ENCODE measurements around the gene ECT2.

Gene ECT2

GRCh38 chr3:172711454-172711795 lies 39.1 kb upstream of the ECT2 start:
- no peaks in the 10 kb centered on the region for H3K9me3 ChIP-seq (ENCODE audit: insufficient read depth, low read depth, low read length)
- H2AK5ac ChIP-seq (ENCODE audit: low read length) = no peak overlapping the region
- H3K4ac ChIP-seq (ENCODE audit: low read depth, low read length) = no peak overlapping the region
- H2BK12ac ChIP-seq (ENCODE audit: low read length) = peak overlapping the region; percentile 59
- H3K79me1 ChIP-seq (ENCODE audit: low read length) = peaks cover 2% of the 10 kb centered on the region
- H3K27ac ChIP-seq (ENCODE audit: low read depth, low read length) = no peak overlapping the region
- H4K91ac ChIP-seq (ENCODE audit: low read depth, low read length) = no peak overlapping the region
- WGBS (ENCODE audit: extremely low coverage, insufficient coverage, insufficient read length) = no CpG with 5 or more reads among the region's 2 CpGs
- peak overlapping the region; percentile 89 for H3K4me2 ChIP-seq (ENCODE audit: low read length)
- peak overlapping the region; percentile 50 for H4K8ac ChIP-seq (ENCODE audit: low read depth, low read length)
- no peaks in the 10 kb centered on the region for H3K36me3 ChIP-seq (ENCODE audit: control insufficient read depth in 1 of 2, insufficient read depth in 2 of 2, low read length in 2 of 2)
- no peak overlapping the region for H3K14ac ChIP-seq (ENCODE audit: low read length)
- H3K4me1 ChIP-seq (ENCODE audit: control insufficient read depth in 1 of 2, insufficient read depth in 2 of 2, low read length in 2 of 2) = peaks cover 2 to 4% of the 10 kb centered on the region in 2 experiments
- H3K18ac ChIP-seq (ENCODE audit: low read length) = no peak overlapping the region
- H3K27me3 ChIP-seq (ENCODE audit: insufficient read depth, low read length) = no peaks in the 10 kb centered on the region
- no peaks in the 10 kb centered on the region for H3K79me2 ChIP-seq (ENCODE audit: control insufficient read depth, insufficient read depth, low read length, poor library complexity)
- H2BK120ac ChIP-seq (ENCODE audit: insufficient read depth, low read length, poor library complexity) = no peak overlapping the region
- H3K4me3 ChIP-seq (ENCODE audit: low read depth, low read length) = no peak overlapping the region
- peak overlapping the region; percentile 70 for H2AFZ ChIP-seq (ENCODE audit: insufficient read depth, low read length, poor library complexity)
- no peak overlapping the region for H3K23ac ChIP-seq (ENCODE audit: low read length)
- H4K12ac ChIP-seq (ENCODE audit: low read depth, low read length) = no peak overlapping the region
- H3K9ac ChIP-seq (ENCODE audit: low read length) = no peak overlapping the region
- no peak overlapping the region for H2BK5ac ChIP-seq (ENCODE audit: low read depth, low read length, poor library complexity)
- DNase-seq = peak; percentile 16 to 71

DNA sequence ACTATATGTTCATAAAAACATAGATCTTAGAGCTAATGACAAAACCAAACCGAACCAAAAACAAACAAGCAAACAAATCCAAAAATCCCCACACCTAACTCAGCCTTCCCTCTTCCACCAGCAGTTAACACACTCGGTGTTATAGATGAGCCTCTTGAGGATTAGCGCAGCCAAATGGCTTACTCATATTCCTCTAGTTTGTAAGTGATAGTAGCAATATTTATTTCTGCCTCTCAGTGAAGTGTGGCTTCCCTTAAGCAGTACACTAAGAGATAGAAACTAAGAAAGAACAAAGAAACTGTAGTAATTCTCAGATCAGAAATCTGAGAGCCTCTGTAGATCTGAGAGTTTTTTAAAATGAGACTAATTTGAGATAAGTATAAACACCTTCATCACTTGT lies 37.2 kb upstream of the ECT2 start:
- no peaks in the 10 kb centered on the region for H3K79me2 ChIP-seq (ENCODE audit: control insufficient read depth, insufficient read depth, low read length, poor library complexity)
- no peak overlapping the region for H3K4ac ChIP-seq (ENCODE audit: low read depth, low read length)
- H4K91ac ChIP-seq (ENCODE audit: low read depth, low read length) = no peak overlapping the region
- H2BK12ac ChIP-seq (ENCODE audit: low read length) = no peak overlapping the region
- H2AFZ ChIP-seq (ENCODE audit: insufficient read depth, low read length, poor library complexity) = no peak overlapping the region
- no peak overlapping the region for H3K4me2 ChIP-seq (ENCODE audit: low read length)
- H3K27me3 ChIP-seq (ENCODE audit: insufficient read depth, low read length) = no peaks in the 10 kb centered on the region
- no peak overlapping the region for H4K12ac ChIP-seq (ENCODE audit: low read depth, low read length)
- no peak overlapping the region for H3K18ac ChIP-seq (ENCODE audit: low read length)
- H3K36me3 ChIP-seq (ENCODE audit: control insufficient read depth in 1 of 2, insufficient read depth in 2 of 2, low read length in 2 of 2) = no peaks in the 10 kb centered on the region
- H3K14ac ChIP-seq (ENCODE audit: low read length) = no peak overlapping the region
- no peak overlapping the region for H2BK120ac ChIP-seq (ENCODE audit: insufficient read depth, low read length, poor library complexity)
- no CpG with 5 or more reads among the region's 3 CpGs for WGBS (ENCODE audit: extremely low coverage, insufficient coverage, insufficient read length)
- H2BK5ac ChIP-seq (ENCODE audit: low read depth, low read length, poor library complexity) = no peak overlapping the region
- DNase-seq = no peak
- H3K9me3 ChIP-seq (ENCODE audit: insufficient read depth, low read depth, low read length) = no peaks in the 10 kb centered on the region
- no peak overlapping the region for H3K9ac ChIP-seq (ENCODE audit: low read length)
- H4K8ac ChIP-seq (ENCODE audit: low read depth, low read length) = no peak overlapping the region
- H3K23ac ChIP-seq (ENCODE audit: low read length) = no peak overlapping the region
- H3K4me1 ChIP-seq (ENCODE audit: control insufficient read depth in 1 of 2, insufficient read depth in 2 of 2, low read length in 2 of 2) = peaks cover 2 to 4% of the 10 kb centered on the region in 2 experiments
- no peak overlapping the region for H3K4me3 ChIP-seq (ENCODE audit: low read depth, low read length)
- peaks cover 2% of the 10 kb centered on the region for H3K79me1 ChIP-seq (ENCODE audit: low read length)
- H2AK5ac ChIP-seq (ENCODE audit: low read length) = no peak overlapping the region
- H3K27ac ChIP-seq (ENCODE audit: low read depth, low read length) = no peak overlapping the region

- no peak overlapping the region for H2AFZ ChIP-seq (ENCODE audit: insufficient read depth, low read length, poor library complexity)
- H3K79me1 ChIP-seq (ENCODE audit: low read length) = no peaks in the 10 kb centered on the region
- no peaks in the 10 kb centered on the region for H3K9me3 ChIP-seq (ENCODE audit: insufficient read depth, low read depth, low read length)
- no peak overlapping the region for H2BK120ac ChIP-seq (ENCODE audit: insufficient read depth, low read length, poor library complexity)
- no peak overlapping the region for H2BK12ac ChIP-seq (ENCODE audit: low read length)
- H3K23ac ChIP-seq (ENCODE audit: low read length) = no peak overlapping the region
- no peaks in the 10 kb centered on the region for H3K79me2 ChIP-seq (ENCODE audit: control insufficient read depth, insufficient read depth, low read length, poor library complexity)
- DNase-seq = peak in 1 of 2 donors; percentile 20
- no peak overlapping the region for H3K4ac ChIP-seq (ENCODE audit: low read depth, low read length)
- H4K12ac ChIP-seq (ENCODE audit: low read depth, low read length) = no peak overlapping the region
- no peaks in the 10 kb centered on the region for H3K27me3 ChIP-seq (ENCODE audit: insufficient read depth, low read length)
- no peak overlapping the region for H3K27ac ChIP-seq (ENCODE audit: low read depth, low read length)
- no peak overlapping the region for H3K18ac ChIP-seq (ENCODE audit: low read length)
- no peak overlapping the region for H2BK5ac ChIP-seq (ENCODE audit: low read depth, low read length, poor library complexity)
- no CpG with 5 or more reads among the region's 5 CpGs for WGBS (ENCODE audit: extremely low coverage, insufficient coverage, insufficient read length)
- H3K4me1 ChIP-seq (ENCODE audit: control insufficient read depth in 1 of 2, insufficient read depth in 2 of 2, low read length in 2 of 2) = peaks cover 0 to under 1% of the 10 kb centered on the region in 2 experiments
- no peak overlapping the region for H3K9ac ChIP-seq (ENCODE audit: low read length)
- no peak overlapping the region for H3K4me3 ChIP-seq (ENCODE audit: low read depth, low read length)
- no peak overlapping the region for H3K14ac ChIP-seq (ENCODE audit: low read length)
- no peak overlapping the region for H4K8ac ChIP-seq (ENCODE audit: low read depth, low read length)
- H2AK5ac ChIP-seq (ENCODE audit: low read length) = no peak overlapping the region
- H3K4me2 ChIP-seq (ENCODE audit: low read length) = no peak overlapping the region
- no peak overlapping the region for H4K91ac ChIP-seq (ENCODE audit: low read depth, low read length)
- no peaks in the 10 kb centered on the region for H3K36me3 ChIP-seq (ENCODE audit: control insufficient read depth in 1 of 2, insufficient read depth in 2 of 2, low read length in 2 of 2)
These were observed 34.0 kb upstream of the ECT2 start for GRCh38 chr3:172716476-172716875.

DNA sequence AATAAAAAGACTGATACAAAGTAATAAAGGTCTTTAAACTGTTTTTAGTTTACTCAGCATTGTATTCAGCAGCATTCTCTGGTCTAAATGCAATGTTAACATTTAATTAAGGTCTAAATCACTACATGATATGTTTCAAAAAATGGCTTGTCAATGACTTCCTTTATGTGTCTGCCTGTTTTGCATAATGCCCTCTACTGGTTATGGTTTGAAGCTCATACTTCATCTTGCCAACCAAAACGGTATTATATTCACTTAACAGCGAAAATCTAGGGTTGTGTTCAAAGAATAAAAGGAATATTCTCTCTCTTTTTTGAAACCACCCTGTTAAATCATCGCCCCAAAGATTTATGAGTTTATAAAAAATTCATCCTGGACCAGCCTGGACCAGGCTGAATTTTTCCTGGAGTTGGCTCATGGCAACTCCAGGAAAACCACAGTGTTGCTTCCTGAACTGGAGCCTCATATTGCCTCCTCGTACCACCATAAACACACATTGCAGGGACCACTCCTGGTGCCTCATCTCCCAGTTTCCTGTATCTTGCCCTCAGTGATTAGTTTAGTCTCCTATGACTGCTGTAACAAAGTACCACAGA lies 32.9 kb upstream of the ECT2 start:
- Histone ChIP-seq H3K27me3 (ENCODE audit: insufficient read depth, low read length) (no peaks in the 10 kb centered on the region), H2BK12ac (ENCODE audit: low read length) (no peak overlapping the region), H4K12ac (ENCODE audit: low read depth, low read length) (no peak overlapping the region), H2AFZ (ENCODE audit: insufficient read depth, low read length, poor library complexity) (no peak overlapping the region), H3K18ac (ENCODE audit: low read length) (no peak overlapping the region), H3K23ac (ENCODE audit: low read length) (no peak overlapping the region), H4K91ac (ENCODE audit: low read depth, low read length) (no peak overlapping the region), H2BK5ac (ENCODE audit: low read depth, low read length, poor library complexity) (no peak overlapping the region), H3K4ac (ENCODE audit: low read depth, low read length) (no peak overlapping the region), H3K4me3 (ENCODE audit: low read depth, low read length) (no peak overlapping the region), H3K4me2 (ENCODE audit: low read length) (no peak overlapping the region), H3K27ac (ENCODE audit: low read depth, low read length) (no peak overlapping the region), H3K36me3 (ENCODE audit: control insufficient read depth in 1 of 2, insufficient read depth in 2 of 2, low read length in 2 of 2) (no peaks in the 10 kb centered on the region), H3K9me3 (ENCODE audit: insufficient read depth, low read depth, low read length) (no peaks in the 10 kb centered on the region), H3K14ac (ENCODE audit: low read length) (no peak overlapping the region), H3K4me1 (ENCODE audit: control insufficient read depth in 1 of 2, insufficient read depth in 2 of 2, low read length in 2 of 2) (no peaks in the 10 kb centered on the region), H3K79me2 (ENCODE audit: control insufficient read depth, insufficient read depth, low read length, poor library complexity) (no peaks in the 10 kb centered on the region), H3K79me1 (ENCODE audit: low read length) (no peaks in the 10 kb centered on the region), H2AK5ac (ENCODE audit: low read length) (no peak overlapping the region), H4K8ac (ENCODE audit: low read depth, low read length) (no peak overlapping the region), H3K9ac (ENCODE audit: low read length) (no peak overlapping the region), H2BK120ac (ENCODE audit: insufficient read depth, low read length, poor library complexity) (no peak overlapping the region)
- WGBS (ENCODE audit: extremely low coverage, insufficient coverage, insufficient read length) = no CpG with 5 or more reads among the region's 4 CpGs
- peak in 1 of 2 donors; percentile 46 for DNase-seq

Data from trophoblast cell (in vitro differentiated cells and primary cell).